HepG2 (cell line): ENCODE measurements around the gene TRIM8. TPM values are rescaled to one million over a fixed set of nuclear protein-coding genes. Genes with fewer than 3 reads are reported as not detected.
A peak's percentile ranks its signal among the peaks of the same experiment; 100 is the strongest.

ENCODE experiments used
- ATAC-seq: fragments of 200-7000 bp; cut with Tn5 transposase; 3 replicates; pipeline ENCODE4 v1.9.1; 2020; ENCODE audit warnings: mild to moderate bottlenecking, moderate library complexity
- BruUV-seq: library from RNA; stranded (reverse); fragments of 400-500 nt; replicated peaks from 2 replicates; lab custom pipeline; 2021; lab: Mats Ljungman, UMichigan
- CTCF ChIA-PET: fragments of 300-600 bp; formaldehyde crosslinking; extraction: SDS; loops from one replicate; lab custom pipeline; 2021; ENCODE audit warnings: low total read pairs, inconsistent platforms, low intra/inter-chr PET ratio; lab: Yijun Ruan, JAX
- POLR2A ChIA-PET: fragments of 350-600 bp; sonication (Branson Sonifier 250); formaldehyde crosslinking; loops from one replicate; lab custom pipeline; 2020; ENCODE audit warnings: antibody characterized with exemption, inconsistent platforms; lab: Yijun Ruan, JAX
- DNase-seq: peaks from one replicate; pipeline ENCODE4 v3.0.0-alpha.2; 2015; ENCODE audit warnings: low spot score
- FAIRE-seq: peaks from 3 replicates; lab custom pipeline; 2011; peaks lifted over from hg19 to GRCh38; lab: Jason Lieb, UNC
- H2AFZ ChIP-seq: one replicate; pipeline ENCODE4 v1.6.1; 2011; ENCODE audit warnings: low read length, inconsistent platforms
- H3K27ac ChIP-seq: fragments of 300-600 bp; 3 replicates; pipeline ENCODE4 v1.8.0; 2011; ENCODE audit warnings: mixed run types, mild to moderate bottlenecking, mixed read lengths, low read length, inconsistent platforms; ENCODE audit not compliant: insufficient read depth; ENCODE audit errors: extremely low read length
- H3K27me3 ChIP-seq, 2 experiments: fragments of 200-600 bp in 1 of 2; 2 replicates in 1 of 2; 3 replicates in 1 of 2; pipeline versions ENCODE4 v1.6.0 to v1.8.0; 2011; ENCODE audit warnings: low read length in 2 of 2, mild to moderate bottlenecking in 2 of 2, moderate library complexity in 2 of 2, inconsistent platforms in 1 of 2; ENCODE audit not compliant: insufficient read depth in 2 of 2, control insufficient read depth in 1 of 2
- H3K36me3 ChIP-seq, 2 experiments: fragments of 200-600 bp in 1 of 2; replicated peaks in 1 of 2; 2 replicates in 1 of 2; 3 replicates in 1 of 2; pipeline versions ENCODE4 v1.5.1 to v1.8.0; 2011; ENCODE audit warnings: low read length in 2 of 2, inconsistent platforms in 1 of 2; ENCODE audit not compliant: insufficient read depth in 2 of 2, control insufficient read depth in 1 of 2
- H3K4me1 ChIP-seq: 2 replicates; pipeline ENCODE4 v1.5.1; 2012; ENCODE audit warnings: low read length, inconsistent platforms; ENCODE audit not compliant: insufficient read depth
- H3K4me2 ChIP-seq: 2 replicates; pipeline ENCODE4 v1.6.0; 2011; ENCODE audit warnings: low read depth, low read length, inconsistent platforms
- H3K4me3 ChIP-seq, 3 experiments: fragments of 200-600 bp in 1 of 3; sonication (generic), shearing (Covaris generic) in 1 of 3; replicated peaks in 1 of 3; 2 replicates each; pipeline ENCODE4 v1.5.1; 2011 to 2016; ENCODE audit warnings: low read length in 3 of 3, inconsistent platforms in 2 of 3, low read depth in 2 of 3, mild to moderate bottlenecking in 2 of 3, control low read depth in 1 of 3, mixed read lengths in 1 of 3; ENCODE audit not compliant: insufficient read depth in 1 of 3
- H3K79me2 ChIP-seq: one replicate; pipeline ENCODE4 v1.6.1; 2011; ENCODE audit warnings: low read length, inconsistent platforms; ENCODE audit not compliant: insufficient read depth
- H3K9ac ChIP-seq: 2 replicates; pipeline ENCODE4 v1.6.0; 2011; ENCODE audit warnings: mild to moderate bottlenecking, low read depth, low read length, inconsistent platforms; ENCODE audit not compliant: insufficient read depth
- H3K9me3 ChIP-seq: 2 replicates; pipeline ENCODE4 v1.5.1; 2012; ENCODE audit warnings: mild to moderate bottlenecking, low read length
- H4K20me1 ChIP-seq: 2 replicates; pipeline ENCODE4 v1.6.0; 2011; ENCODE audit warnings: inconsistent platforms, mild to moderate bottlenecking, low read length, moderate library complexity; ENCODE audit not compliant: insufficient read depth
- ARNTL ChIP-seq: sonication (generic); formaldehyde crosslinking; IDR thresholded peaks from 2 replicates; pipeline ENCODE4 v1.4.0; 2020; ENCODE audit warnings: mild to moderate bottlenecking, missing genetic modification reagents
- ATF1 ChIP-seq: IDR thresholded peaks from 2 replicates; pipeline ENCODE4 v1.6.1; 2016; ENCODE audit warnings: mild to moderate bottlenecking, control low read depth
- FOXO1 ChIP-seq: sonication (generic); formaldehyde crosslinking; IDR thresholded peaks from 2 replicates; pipeline ENCODE4 v1.4.0; 2020; ENCODE audit warnings: missing genetic modification reagents
- NCOA5 ChIP-seq: sonication (generic); formaldehyde crosslinking; IDR thresholded peaks from 2 replicates; pipeline ENCODE4 v1.4.0; 2020; ENCODE audit warnings: missing genetic modification reagents
- NFE2 ChIP-seq: sonication (generic); formaldehyde crosslinking; IDR thresholded peaks from 2 replicates; pipeline ENCODE4 v1.4.0; 2020; ENCODE audit warnings: missing genetic modification reagents
- ZFP37 ChIP-seq: sonication (generic); formaldehyde crosslinking; IDR thresholded peaks from 2 replicates; pipeline ENCODE4 v1.4.0; 2020; ENCODE audit warnings: missing genetic modification reagents, borderline replicate concordance
- ZNF556 ChIP-seq: sonication (generic); formaldehyde crosslinking; IDR thresholded peaks from 2 replicates; pipeline ENCODE4 v1.4.0; 2020; ENCODE audit warnings: mild to moderate bottlenecking, missing genetic modification reagents, borderline replicate concordance
- ZNF564 ChIP-seq: sonication (generic); formaldehyde crosslinking; IDR thresholded peaks from 2 replicates; pipeline ENCODE4 v1.8.1; 2023; ENCODE audit warnings: mild to moderate bottlenecking, missing genetic modification reagents
- WGBS: methylation state at CpG from one replicate; pipeline ENCODE4 v1.1.6; 2017; ENCODE audit warnings: low lambda C conversion rate; 5-methylcytosine and 5-hydroxymethylcytosine counted together
- in situ Hi-C: cut with HindIII; loops from 2 replicates; pipeline ENCODE4 v1.10.0; 2017; ENCODE audit warnings: low pct_unique_long_range_greater_than_20kb; ENCODE audit not compliant: extremely low pct_ligation_motif_present
- intact Hi-C: fragments of 100-400 bp; cut with micrococcal nuclease; formaldehyde crosslinking; loops from one replicate; pipeline ENCODE4 v1.10.0; 2022; ENCODE audit not compliant: unreplicated experiment
- polyA plus RNA-seq, 8 experiments: library from polyadenylated mRNA; depleted of rRNA in 3 of 8; stranded (reverse) in 7 of 8; unstranded in 1 of 8; fragments of >200 nt; fragmentation: Illumina TruSeq in 4 of 8; extraction: Trizol in 4 of 8; gene quantifications; 2 replicates each; pipeline versions ENCODE4 v1.2.1 to v1.2.3, GENCODE V29; 2011 to 2016; ENCODE audit warnings: low read depth in 4 of 8, missing spikeins in 1 of 8, mixed read lengths in 1 of 8; ENCODE audit not compliant: insufficient read depth in 1 of 8
- total RNA-seq, 5 experiments: library from RNA; depleted of rRNA; stranded (reverse); fragments of >200 nt; fragmentation: Illumina TruSeq; extraction: Trizol; gene quantifications; 2 replicates each; pipeline ENCODE4 v1.2.3, GENCODE V29; 2016; ENCODE audit warnings: low read depth in 1 of 5
- TF ChIP-seq, protein P1 (sequence below): sonication (generic); formaldehyde crosslinking; IDR thresholded peaks from 2 replicates; pipeline ENCODE4 v1.5.0; 2020; ENCODE audit warnings: mild to moderate bottlenecking, missing genetic modification reagents
- TF ChIP-seq, protein P2 (sequence below): sonication (generic); formaldehyde crosslinking; IDR thresholded peaks from 2 replicates; pipeline ENCODE4 v1.4.0; 2020; ENCODE audit warnings: missing genetic modification reagents, low read depth, mild to moderate bottlenecking, borderline replicate concordance
- TF ChIP-seq, protein P3 (sequence below): sonication (generic); formaldehyde crosslinking; IDR thresholded peaks from 2 replicates; pipeline ENCODE4 v1.5.0; 2020; ENCODE audit warnings: mild to moderate bottlenecking, missing genetic modification reagents, borderline replicate concordance

TRIM8 gene
- total and polyA plus RNA-seq, 2 of the 13 experiments (the other 11 are each of a cell fraction or from before 2014, with no cell fraction given), result 38.9 to 66.5 TPM

DNA sequence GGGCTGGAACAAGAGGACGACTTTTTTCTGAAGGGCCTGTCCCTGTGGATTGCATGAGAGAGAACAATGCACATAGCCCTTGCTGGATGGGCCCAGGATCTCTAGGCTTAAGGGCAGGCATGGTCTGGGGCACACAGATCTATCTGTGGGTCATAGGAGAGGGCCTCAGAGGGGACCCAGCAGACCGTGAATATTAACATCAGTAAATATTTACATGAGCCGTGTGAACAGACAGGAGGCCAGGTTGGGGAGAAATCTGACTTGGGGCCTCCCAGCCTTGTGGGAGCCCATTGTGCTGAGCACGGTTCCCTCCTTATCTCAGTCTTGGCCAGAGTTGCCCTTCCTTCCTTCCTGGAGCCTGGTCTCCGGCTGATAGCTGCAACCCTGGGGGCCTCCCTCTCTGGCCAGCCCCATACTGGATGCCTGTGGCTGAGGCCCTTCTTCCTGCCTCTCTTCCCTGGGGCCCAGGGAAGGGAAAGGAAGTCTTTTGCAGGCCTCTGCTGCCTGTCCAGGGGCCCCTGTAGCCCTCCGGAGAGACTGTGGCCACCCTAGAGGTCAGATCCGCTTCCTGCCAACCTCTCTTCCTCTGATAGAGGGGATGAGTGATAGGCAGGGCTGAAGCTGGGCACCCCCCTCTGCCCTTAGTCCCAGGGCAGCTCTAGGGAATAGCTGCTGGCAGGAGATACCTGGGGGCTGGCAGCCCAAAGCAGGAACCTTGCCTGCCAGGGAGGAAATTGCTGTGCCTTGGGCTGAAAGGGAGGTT, 44.5 kb upstream of the TRIM8 start:
- FAIRE-seq (peak; percentile 91), DNase-seq (peak; percentile 86), ATAC-seq (peak; percentile 84)
- Histone ChIP-seq H3K9me3 (no peaks in the 10 kb centered on the region), H3K4me1 (peaks cover 72% of the 10 kb centered on the region), H4K20me1 (no peaks in the 10 kb centered on the region), H3K36me3 (peaks cover 0 to 8% of the 10 kb centered on the region in 2 experiments; a peak in 1 of 5 replicates), H3K27ac (peak overlapping the region; percentile 95), H3K4me3 (peak overlapping the region; percentile 8 to 57 (median 14); a peak in 4 of 6 replicates), H3K79me2 (peaks cover 5% of the 10 kb centered on the region), H3K9ac (peak overlapping the region; percentile 70), H3K27me3 (no peaks in the 10 kb centered on the region), H2AFZ (no peak overlapping the region), H3K4me2 (peak overlapping the region; percentile 78)
- in situ Hi-C loops, result no loop called here
- ChIA-PET POLR2A (interaction anchor here (0.7 to 5.6 kb wide), 15 partner anchors 8 to 113 kb away, joined by 3 to 68 read pairs (median 5); partner anchors contain the start of genes SUFU and TRIM8), CTCF (interaction anchor here (2.1 kb wide), 1 partner anchor 45 kb away, joined by 5 read pairs; the partner anchor contains the start of gene TRIM8)
- 3% methylated on average over 4 of the region's 7 CpGs for WGBS
- intact Hi-C loops, result no loop called here
- BruUV-seq, result no TSS peak
- TF ChIP-seq ATF1 (0 out of 2 replicates have a peak, but pooled peaks have one; percentile 49), NCOA5 (CRISPR knock-in tag) (no peak), ZNF564 (CRISPR knock-in tag) (no peak), FOXO1 (CRISPR knock-in tag) (peak; percentile 79), ZFP37 (CRISPR knock-in tag) (no peak), ZNF556 (CRISPR knock-in tag) (no peak), ARNTL (no peak), NFE2 (no peak)
- TF ChIP-seq, protein P1, sequence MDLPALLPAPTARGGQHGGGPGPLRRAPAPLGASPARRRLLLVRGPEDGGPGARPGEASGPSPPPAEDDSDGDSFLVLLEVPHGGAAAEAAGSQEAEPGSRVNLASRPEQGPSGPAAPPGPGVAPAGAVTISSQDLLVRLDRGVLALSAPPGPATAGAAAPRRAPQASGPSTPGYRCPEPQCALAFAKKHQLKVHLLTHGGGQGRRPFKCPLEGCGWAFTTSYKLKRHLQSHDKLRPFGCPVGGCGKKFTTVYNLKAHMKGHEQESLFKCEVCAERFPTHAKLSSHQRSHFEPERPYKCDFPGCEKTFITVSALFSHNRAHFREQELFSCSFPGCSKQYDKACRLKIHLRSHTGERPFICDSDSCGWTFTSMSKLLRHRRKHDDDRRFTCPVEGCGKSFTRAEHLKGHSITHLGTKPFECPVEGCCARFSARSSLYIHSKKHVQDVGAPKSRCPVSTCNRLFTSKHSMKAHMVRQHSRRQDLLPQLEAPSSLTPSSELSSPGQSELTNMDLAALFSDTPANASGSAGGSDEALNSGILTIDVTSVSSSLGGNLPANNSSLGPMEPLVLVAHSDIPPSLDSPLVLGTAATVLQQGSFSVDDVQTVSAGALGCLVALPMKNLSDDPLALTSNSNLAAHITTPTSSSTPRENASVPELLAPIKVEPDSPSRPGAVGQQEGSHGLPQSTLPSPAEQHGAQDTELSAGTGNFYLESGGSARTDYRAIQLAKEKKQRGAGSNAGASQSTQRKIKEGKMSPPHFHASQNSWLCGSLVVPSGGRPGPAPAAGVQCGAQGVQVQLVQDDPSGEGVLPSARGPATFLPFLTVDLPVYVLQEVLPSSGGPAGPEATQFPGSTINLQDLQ, result peak; percentile 94
- TF ChIP-seq, protein P2, sequence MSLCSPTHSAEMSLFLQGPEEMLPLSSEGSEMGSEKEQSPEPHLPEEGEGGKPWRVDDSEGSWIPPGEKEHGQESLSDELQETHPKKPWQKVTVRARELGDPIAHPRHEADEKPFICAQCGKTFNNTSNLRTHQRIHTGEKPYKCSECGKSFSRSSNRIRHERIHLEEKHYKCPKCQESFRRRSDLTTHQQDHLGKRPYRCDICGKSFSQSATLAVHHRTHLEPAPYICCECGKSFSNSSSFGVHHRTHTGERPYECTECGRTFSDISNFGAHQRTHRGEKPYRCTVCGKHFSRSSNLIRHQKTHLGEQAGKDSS (CRISPR knock-in tag), result no peak; the same call in 1 of the 2 replicates
- TF ChIP-seq, protein P3, sequence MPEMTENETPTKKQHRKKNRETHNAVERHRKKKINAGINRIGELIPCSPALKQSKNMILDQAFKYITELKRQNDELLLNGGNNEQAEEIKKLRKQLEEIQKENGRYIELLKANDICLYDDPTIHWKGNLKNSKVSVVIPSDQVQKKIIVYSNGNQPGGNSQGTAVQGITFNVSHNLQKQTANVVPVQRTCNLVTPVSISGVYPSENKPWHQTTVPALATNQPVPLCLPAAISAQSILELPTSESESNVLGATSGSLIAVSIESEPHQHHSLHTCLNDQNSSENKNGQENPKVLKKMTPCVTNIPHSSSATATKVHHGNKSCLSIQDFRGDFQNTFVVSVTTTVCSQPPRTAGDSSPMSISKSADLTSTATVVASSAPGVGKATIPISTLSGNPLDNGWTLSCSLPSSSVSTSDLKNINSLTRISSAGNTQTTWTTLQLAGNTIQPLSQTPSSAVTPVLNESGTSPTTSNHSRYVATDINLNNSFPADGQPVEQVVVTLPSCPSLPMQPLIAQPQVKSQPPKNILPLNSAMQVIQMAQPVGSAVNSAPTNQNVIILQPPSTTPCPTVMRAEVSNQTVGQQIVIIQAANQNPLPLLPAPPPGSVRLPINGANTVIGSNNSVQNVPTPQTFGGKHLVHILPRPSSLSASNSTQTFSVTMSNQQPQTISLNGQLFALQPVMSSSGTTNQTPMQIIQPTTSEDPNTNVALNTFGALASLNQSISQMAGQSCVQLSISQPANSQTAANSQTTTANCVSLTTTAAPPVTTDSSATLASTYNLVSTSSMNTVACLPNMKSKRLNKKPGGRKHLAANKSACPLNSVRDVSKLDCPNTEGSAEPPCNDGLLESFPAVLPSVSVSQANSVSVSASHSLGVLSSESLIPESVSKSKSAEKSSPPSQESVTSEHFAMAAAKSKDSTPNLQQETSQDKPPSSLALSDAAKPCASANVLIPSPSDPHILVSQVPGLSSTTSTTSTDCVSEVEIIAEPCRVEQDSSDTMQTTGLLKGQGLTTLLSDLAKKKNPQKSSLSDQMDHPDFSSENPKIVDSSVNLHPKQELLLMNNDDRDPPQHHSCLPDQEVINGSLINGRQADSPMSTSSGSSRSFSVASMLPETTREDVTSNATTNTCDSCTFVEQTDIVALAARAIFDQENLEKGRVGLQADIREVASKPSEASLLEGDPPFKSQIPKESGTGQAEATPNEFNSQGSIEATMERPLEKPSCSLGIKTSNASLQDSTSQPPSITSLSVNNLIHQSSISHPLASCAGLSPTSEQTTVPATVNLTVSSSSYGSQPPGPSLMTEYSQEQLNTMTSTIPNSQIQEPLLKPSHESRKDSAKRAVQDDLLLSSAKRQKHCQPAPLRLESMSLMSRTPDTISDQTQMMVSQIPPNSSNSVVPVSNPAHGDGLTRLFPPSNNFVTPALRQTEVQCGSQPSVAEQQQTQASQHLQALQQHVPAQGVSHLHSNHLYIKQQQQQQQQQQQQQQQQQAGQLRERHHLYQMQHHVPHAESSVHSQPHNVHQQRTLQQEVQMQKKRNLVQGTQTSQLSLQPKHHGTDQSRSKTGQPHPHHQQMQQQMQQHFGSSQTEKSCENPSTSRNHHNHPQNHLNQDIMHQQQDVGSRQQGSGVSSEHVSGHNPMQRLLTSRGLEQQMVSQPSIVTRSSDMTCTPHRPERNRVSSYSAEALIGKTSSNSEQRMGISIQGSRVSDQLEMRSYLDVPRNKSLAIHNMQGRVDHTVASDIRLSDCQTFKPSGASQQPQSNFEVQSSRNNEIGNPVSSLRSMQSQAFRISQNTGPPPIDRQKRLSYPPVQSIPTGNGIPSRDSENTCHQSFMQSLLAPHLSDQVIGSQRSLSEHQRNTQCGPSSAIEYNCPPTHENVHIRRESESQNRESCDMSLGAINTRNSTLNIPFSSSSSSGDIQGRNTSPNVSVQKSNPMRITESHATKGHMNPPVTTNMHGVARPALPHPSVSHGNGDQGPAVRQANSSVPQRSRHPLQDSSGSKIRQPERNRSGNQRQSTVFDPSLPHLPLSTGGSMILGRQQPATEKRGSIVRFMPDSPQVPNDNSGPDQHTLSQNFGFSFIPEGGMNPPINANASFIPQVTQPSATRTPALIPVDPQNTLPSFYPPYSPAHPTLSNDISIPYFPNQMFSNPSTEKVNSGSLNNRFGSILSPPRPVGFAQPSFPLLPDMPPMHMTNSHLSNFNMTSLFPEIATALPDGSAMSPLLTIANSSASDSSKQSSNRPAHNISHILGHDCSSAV (CRISPR knock-in tag), result no peak
